GM18520 (cell line): ENCODE measurements around the gene NCKAP5L.

ENCODE experiments used
- ATAC-seq: cut with Tn5 transposase; IDR thresholded peaks from one replicate; pipeline ENCODE4 v1.9.1; 2021; ENCODE audit not compliant: unreplicated experiment

NCKAP5L gene

GRCh38 chr12:49801141-49802063 is 26.8 kb downstream of the NCKAP5L start:
- no peak for ATAC-seq

GRCh38 chr12:49800421-49801140 is 27.6 kb downstream of the NCKAP5L start:
- ATAC-seq: no peak

DNA sequence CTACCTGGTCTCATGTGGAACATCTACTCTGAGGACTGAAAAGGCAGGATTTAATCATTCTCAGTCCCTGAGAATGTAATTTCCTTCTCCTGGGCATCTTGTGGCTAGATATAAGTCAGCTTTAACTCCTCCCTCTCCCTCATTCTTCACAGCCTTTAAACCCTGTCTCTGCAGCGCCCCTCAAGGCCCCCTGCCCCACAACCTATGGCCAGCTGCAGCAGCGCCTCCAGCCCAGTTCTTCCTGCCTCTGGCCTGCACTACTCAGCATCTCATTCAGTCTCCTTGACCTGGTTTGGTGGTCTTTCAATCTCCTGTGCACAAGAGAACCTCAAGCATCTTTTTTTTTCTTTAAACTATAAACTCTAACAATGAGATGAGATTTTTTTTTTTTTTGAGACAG is 29.3 kb downstream of the NCKAP5L start:
- no peak for ATAC-seq

DNA sequence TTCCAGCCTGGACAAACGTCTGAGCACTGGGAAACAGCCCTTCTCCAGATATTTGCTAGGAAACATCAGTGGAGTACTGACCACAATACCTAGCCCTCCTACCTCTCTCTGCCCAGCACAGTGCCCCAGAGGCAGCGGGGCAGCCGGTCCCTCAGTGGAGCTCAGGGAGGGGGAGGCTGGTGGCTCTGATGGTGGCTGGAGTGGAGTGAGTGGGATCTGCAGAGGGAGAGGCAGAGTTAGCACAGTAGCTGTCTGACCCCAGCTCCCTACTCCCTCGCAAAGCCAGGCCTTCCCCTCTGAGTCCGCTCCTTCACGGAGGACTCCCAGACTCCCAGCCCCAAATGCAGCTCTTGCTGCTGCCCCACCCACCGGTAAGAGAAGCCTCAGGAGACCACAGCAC is 30.0 kb downstream of the NCKAP5L start:
- ATAC-seq: no peak

DNA sequence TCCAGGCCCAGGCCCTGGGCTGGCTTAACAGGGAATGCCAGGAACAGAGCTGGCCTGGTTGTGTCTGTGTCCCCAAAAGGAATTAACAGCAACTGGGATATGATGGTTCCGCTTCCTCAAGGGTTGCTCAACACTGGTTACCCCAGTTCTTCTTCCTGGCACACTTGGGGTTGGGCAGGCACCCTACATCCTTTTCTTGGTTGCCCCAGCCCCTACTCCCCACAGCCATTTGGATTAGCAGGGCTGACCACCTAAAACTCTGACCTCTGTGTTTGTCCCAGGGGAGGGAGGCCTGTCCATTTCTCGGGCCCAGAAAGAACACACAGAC is 30.8 kb downstream of the NCKAP5L start:
- ATAC-seq: no peak

DNA sequence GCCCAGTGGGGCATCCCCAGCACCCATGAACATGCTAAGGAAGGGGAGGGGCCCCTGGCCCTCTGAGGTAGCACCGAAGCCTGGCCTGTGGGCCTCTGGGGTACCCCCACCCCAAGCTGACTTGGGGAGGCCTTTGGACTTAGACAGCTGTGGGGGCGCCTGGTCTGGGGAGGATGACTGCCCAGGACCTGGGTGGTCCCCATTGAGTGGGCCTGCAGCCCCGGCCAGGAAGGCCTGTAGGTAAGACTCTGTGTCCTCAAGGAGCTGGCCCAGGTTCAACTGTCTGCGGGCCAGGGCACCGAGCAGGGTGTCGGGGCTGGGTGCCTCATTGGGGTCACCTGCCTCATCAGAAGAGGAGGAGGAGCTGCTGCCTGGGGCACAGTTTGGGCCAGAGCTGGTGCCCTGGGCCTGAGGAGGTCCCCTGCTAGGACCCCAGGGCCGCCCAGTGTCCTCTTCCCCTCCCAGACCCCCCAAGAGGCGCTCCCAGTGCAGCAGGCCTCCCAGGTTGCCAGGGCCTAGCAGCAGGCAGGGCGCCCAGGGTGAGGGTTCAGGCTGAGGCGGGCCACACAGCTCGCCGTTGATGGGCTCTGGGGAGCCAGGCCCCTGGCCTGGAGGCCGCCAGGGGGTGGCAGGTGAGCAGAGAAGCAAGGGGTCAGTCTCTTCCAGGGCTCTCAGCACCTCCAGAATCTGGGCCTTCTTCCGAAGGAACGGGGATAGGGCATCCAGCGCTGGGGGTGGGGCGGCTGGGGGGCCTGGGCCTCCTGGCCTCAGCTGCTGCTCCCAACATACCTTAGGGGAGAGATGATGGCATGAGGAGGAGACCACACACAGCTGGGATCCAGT is 31.4 kb downstream of the NCKAP5L start:
- no peak for ATAC-seq

- ATAC-seq: no peak
Observed at GRCh38 chr12:49796155-49796554, 32.1 kb downstream of the NCKAP5L start.

GRCh38 chr12:49795654-49796105 is 32.5 kb downstream of the NCKAP5L start:
- ATAC-seq: no peak

DNA sequence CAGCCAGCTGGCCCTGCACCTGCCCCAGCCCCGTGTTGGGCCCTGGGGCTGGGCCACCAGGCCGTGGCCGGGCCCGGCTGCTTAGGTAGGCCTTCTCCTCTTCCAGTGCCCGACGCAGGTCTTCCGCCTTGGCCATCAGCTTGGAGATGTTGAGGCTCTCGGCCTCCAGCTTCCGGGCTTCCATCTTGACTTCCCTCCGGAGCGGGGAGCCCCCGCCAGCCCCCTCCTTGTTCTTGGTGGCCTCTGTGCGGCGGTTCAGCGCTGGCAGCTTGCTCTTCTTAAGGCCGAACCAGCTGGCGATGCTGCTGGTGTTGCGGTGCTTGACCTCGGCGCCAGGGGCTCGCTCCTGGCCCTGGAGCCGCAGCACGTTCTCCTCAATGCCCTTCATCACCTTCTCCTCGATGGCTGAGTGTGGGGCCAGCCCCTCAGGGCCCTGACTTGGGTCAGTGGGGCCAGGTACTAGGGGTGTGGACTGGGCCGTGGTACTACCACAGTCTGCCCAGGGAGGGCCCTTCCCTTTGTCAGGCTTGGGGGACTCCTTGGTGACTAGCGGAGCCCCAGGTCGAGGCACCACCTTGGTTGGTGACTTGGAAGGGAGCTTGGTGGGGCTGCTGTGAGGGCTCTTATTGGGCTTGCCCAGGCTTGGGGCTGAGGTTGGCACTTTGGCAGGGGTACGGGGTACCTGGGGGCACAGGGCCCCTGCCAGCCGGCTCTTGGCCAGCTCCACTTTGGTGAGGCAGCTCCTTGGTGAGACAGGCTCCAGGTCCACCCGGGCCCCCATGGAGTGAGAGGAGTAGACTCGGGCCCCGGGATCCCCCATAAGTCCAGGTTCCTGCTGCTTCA is 33.2 kb downstream of the NCKAP5L start:
- ATAC-seq: no peak

DNA sequence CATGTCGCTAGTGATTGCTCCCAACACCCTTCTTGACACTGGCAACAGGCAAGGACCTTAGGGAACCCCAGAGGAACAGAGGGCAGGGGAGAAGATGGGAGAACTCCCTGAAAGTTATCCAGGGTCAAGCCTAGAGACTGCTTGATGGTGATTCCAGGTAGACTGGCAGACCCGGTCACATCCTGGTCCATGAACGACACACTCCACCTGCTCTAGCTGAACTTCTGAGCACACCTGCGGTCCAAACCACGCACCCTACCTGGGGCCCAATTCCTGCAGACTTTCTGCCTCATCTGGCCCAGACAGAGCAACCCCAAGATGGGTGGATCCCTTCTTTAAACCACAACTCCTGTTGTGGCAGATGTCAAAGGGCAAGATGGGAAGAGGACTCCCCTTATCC is 34.2 kb downstream of the NCKAP5L start:
- no peak for ATAC-seq

DNA sequence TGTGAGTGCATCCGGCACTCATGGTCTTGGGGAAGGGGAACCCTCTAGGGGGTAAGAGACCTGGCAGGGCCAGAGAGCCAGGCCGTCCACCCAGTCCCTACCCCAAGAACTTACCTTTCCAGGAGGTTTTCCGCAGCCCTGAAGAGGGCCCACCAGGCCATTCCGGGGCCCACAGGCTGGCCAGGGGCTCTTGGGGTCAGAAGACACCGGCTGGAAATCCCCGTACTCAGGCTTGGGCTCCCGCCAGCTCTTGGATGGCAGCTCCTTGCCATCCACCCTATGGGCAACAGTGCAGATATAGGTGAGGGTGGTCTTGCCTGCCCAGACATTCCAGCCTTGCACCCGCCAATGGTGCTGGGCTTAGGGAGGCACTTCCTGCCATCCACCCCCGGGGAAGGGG is 34.6 kb downstream of the NCKAP5L start:
- ATAC-seq: no peak

GRCh38 chr12:49792976-49793580 is 35.1 kb downstream of the NCKAP5L start:
- ATAC-seq: no peak

GRCh38 chr12:49792181-49792970 is 35.8 kb downstream of the NCKAP5L start:
- ATAC-seq: no peak

DNA sequence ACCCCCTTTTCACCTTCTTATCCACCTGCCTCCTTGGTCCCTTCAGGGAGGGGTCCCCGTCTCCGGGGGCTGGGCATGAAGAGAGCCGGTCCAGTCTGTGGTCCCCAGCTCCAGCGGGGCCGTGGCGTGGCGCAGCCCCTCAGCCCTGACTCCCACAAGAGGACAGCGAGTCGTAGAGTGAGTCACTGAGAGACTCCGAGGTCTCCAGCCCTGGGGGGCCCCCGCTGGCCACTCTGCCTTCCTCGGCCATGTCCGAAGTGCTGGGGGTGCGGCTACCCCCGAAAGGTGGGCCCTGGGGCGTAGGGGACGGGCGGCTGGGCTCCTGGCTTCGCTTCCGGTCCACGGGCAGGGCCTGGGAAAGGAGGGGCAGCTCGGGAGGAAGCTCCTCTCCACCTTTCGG is 36.5 kb downstream of the NCKAP5L start:
- ATAC-seq: no peak

DNA sequence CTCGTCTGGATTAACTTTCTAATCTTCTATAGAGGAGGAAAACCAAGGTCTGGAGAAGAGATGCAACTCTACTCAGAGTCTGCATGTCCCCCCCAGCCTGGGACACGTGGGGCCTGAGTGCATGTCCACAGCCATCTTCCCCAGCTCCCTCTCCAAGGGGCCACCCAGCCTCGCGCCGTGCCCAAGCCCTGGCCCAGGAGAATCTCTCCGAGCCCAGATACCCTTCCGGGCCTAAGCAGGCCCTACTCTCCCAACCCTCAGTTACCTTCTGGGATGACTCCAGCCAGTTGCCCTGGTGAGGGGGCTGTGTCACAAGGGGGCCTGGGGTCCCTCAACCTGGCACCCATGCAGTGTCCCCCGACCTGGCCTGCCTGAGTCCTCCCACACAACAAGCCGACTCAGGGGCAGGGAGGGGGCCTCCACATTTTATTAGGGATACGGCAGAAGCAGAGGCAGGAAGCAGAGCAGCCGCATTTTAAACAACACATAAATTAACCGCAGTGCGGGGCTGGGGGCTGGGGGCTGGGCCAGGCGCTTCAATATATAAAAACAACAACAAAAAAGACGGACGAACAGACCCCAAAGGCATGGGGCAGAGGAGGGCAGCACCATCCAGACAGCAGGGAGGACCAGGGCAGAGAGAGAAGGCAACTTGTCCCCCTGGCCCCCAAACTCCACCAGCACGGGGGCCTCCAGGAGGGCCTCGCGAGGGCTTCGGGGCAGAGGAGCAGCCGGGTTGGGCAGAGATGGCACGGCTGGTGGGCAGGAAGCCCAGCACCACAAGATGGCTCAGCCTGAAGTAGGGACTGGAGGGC is 37.3 kb downstream of the NCKAP5L start:
- no peak for ATAC-seq

- no peak for ATAC-seq
Observed at GRCh38 chr12:49789992-49790391, 38.2 kb downstream of the NCKAP5L start.

DNA sequence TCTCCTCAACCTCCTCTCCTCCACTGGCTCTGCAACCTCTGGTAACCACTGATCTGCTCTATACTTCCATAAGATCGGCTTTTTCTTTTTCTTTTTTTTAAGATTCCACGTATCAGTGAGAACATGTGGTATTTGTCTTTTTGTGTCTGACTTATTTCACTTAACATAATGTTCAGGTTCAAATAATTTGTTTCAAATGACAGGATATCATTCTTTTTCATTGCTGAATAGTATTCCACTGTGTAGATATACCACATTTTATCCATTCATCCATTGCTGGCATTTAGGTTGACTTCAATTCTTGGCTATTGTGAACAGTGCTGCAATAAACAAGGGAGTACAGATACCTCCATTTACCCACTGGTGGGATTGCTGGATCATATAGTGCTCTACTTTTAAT is 40.5 kb downstream of the NCKAP5L start:
- no peak for ATAC-seq

GRCh38 chr12:49784756-49785409 is 43.3 kb downstream of the NCKAP5L start:
- no peak for ATAC-seq
